GM23338 (cell line): ENCODE measurements around the gene SLC7A10. TPM values are rescaled to one million over a fixed set of nuclear protein-coding genes. Genes with fewer than 3 reads are reported as not detected.

Source experiments
- ATAC-seq: fragments of 200-7000 bp; cut with Tn5 transposase; 3 replicates; pipeline ENCODE4 v1.9.1; 2020
- DNase-seq: peaks from one replicate; pipeline ENCODE4 v3.0.0-alpha.2; 2015; ENCODE audit warnings: low spot score
- H2AFZ ChIP-seq: fragments of 200-600 bp; sonication (generic); 2 replicates; pipeline ENCODE4 v1.8.0; 2016; ENCODE audit warnings: antibody characterized with exemption, mild to moderate bottlenecking, moderate library complexity
- H3F3A ChIP-seq: fragments of 200-600 bp; sonication (generic); replicated peaks from 2 replicates; pipeline ENCODE4 v1.8.0; 2017; ENCODE audit warnings: antibody characterized with exemption, mixed run types, low read depth
- H3K27ac ChIP-seq: fragments of 200-600 bp; sonication (generic); 2 replicates; pipeline ENCODE4 v1.6.1; 2016; ENCODE audit warnings: low read depth
- H3K27me3 ChIP-seq: fragments of 200-600 bp; sonication (generic); 2 replicates; pipeline ENCODE4 v1.8.0; 2016; ENCODE audit warnings: mild to moderate bottlenecking, mixed run types, moderate library complexity; ENCODE audit not compliant: insufficient read depth
- H3K36me3 ChIP-seq: fragments of 200-600 bp; sonication (generic); 2 replicates; pipeline ENCODE4 v1.8.0; 2016; ENCODE audit warnings: mild to moderate bottlenecking; ENCODE audit not compliant: insufficient read depth
- H3K4me1 ChIP-seq: fragments of 200-600 bp; sonication (generic); 2 replicates; pipeline ENCODE4 v1.8.0; 2016; ENCODE audit warnings: mild to moderate bottlenecking, moderate library complexity; ENCODE audit not compliant: insufficient read depth
- H3K4me2 ChIP-seq: fragments of 200-600 bp; sonication (generic); 2 replicates; pipeline ENCODE4 v1.7.1; 2017; ENCODE audit warnings: mixed run types
- H3K4me3 ChIP-seq: fragments of 200-600 bp; sonication (generic); 2 replicates; pipeline ENCODE4 v1.6.1; 2016; ENCODE audit warnings: mixed run types
- H3K79me2 ChIP-seq: fragments of 200-600 bp; sonication (generic); replicated peaks from 2 replicates; pipeline ENCODE4 v1.8.0; 2017; ENCODE audit warnings: mild to moderate bottlenecking; ENCODE audit not compliant: insufficient read depth
- H3K9me2 ChIP-seq: fragments of 200-600 bp; sonication (generic); 2 replicates; pipeline ENCODE4 v1.8.0; 2017; ENCODE audit not compliant: insufficient read depth
- H4K20me1 ChIP-seq: fragments of 200-600 bp; sonication (generic); replicated peaks from 2 replicates; pipeline ENCODE4 v1.8.0; 2017; ENCODE audit warnings: mild to moderate bottlenecking; ENCODE audit not compliant: insufficient read depth
- H3K27ac Mint-ChIP-seq: 2 replicates; pipeline ENCODE4 v1.8.0; 2020; ENCODE audit warnings: inconsistent platforms, mild to moderate bottlenecking, moderate library complexity, mixed read lengths
- H3K27me3 Mint-ChIP-seq: 3 replicates; pipeline ENCODE4 v1.8.0; 2022; ENCODE audit warnings: low read depth, mild to moderate bottlenecking, moderate library complexity, mixed read lengths, inconsistent platforms; ENCODE audit not compliant: insufficient read depth, poor library complexity
- H3K36me3 Mint-ChIP-seq: 3 replicates; pipeline ENCODE4 v1.8.0; 2021; ENCODE audit warnings: low read depth, mild to moderate bottlenecking, inconsistent platforms, moderate library complexity, mixed read lengths
- H3K4me1 Mint-ChIP-seq: 3 replicates; pipeline ENCODE4 v1.8.0; 2020; ENCODE audit warnings: mild to moderate bottlenecking, inconsistent platforms, mixed read lengths
- H3K4me3 Mint-ChIP-seq: 3 replicates; pipeline ENCODE4 v1.8.0; 2021; ENCODE audit warnings: moderate library complexity, mild to moderate bottlenecking, inconsistent platforms, mixed read lengths
- H3K9me3 Mint-ChIP-seq: 3 replicates; pipeline ENCODE4 v1.8.0; 2020; ENCODE audit warnings: moderate library complexity, mild to moderate bottlenecking, inconsistent platforms, mixed read lengths
- CREB1 ChIP-seq: fragments of 250-450 bp; sonication (Bioruptor Pico); IDR thresholded peaks from 2 replicates; pipeline ENCODE4 v1.5.0; 2020; ENCODE audit warnings: low read depth, mild to moderate bottlenecking, moderate library complexity
- JUNB ChIP-seq: IDR thresholded peaks from one replicate; pipeline ENCODE4 v1.6.1; 2016; ENCODE audit warnings: antibody characterized with exemption; ENCODE audit not compliant: unreplicated experiment
- POLR2AphosphoS5 ChIP-seq: IDR thresholded peaks from 2 replicates; pipeline ENCODE4 v1.6.1; 2016; ENCODE audit warnings: antibody characterized with exemption, low read depth
- STAT1 ChIP-seq: IDR thresholded peaks from one replicate; pipeline ENCODE4 v1.6.1; 2016; ENCODE audit warnings: antibody characterized with exemption; ENCODE audit not compliant: unreplicated experiment
- polyA plus RNA-seq: library from polyadenylated mRNA; unstranded; fragments of >200 nt; fragmentation: Nextera tagmentation; extraction: Ambion mirVana; gene quantifications from 2 replicates; pipeline ENCODE4 v1.2.1, GENCODE V29; 2016
- total RNA-seq: library from RNA; depleted of rRNA; stranded (reverse); fragments of >200 nt; shearing (Covaris generic); gene quantifications from 2 replicates; pipeline ENCODE4 v1.2.3, GENCODE V29; 2014
- TF ChIP-seq, protein P1 (sequence below), 2 experiments: fragments of 200-600 bp in 1 of 2; sonication (generic) in 1 of 2; conservative IDR thresholded peaks; 2 replicates each; pipeline versions ENCODE4 v1.5.1 to v1.6.1; 2016 to 2017; ENCODE audit warnings: antibody characterized with exemption in 2 of 2, low read depth in 2 of 2, mild to moderate bottlenecking in 2 of 2, moderate library complexity in 1 of 2
- TF ChIP-seq, protein P2 (sequence below): IDR thresholded peaks from 2 replicates; pipeline ENCODE4 v1.6.1; 2016; ENCODE audit warnings: antibody characterized with exemption

Gene SLC7A10
- total and polyA plus RNA-seq, 2 experiments from 2014 or later = 3.3 to 6.3 TPM

DNA sequence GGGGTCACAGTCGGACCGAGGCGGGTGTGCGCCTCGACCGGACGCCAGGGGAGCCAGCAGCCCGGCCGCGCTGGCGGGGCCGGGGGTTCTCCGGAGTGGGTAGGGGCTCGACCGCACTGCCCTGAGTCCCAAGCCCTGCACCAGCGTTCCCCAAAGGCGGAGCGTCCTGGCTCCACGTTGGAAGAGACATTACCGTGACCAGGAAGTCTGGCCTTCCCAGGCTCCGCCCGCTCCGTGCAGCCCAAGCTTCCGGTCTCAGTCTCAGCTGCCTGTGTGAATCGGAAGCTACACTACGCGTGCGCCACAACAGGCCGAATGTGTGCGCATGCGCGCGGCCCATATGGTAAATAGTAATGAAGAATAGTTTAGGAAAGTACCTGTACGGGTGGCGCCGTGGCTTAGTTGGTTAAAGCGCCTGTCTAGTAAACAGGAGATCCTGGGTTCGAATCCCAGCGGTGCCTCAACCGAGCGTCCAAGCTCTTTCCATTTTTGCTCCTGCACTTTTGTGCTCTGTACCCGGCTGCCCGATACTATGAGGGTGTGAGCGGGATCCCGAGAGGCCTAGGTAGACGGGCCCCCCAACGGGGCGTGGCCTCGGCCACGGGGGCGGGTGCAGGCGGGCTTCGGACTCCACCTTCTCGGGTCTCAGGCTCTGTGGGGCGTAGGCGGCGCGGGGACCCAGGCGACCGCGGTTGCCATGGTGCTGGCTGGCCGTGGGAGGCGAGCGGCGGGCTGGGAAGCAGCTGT lies 48.8 kb downstream of the SLC7A10 start:
- H3K27me3 ChIP-seq = peaks cover 16% of the 10 kb centered on the region
- peaks cover 4% of the 10 kb centered on the region; the same call in 1 of the 2 replicates for H4K20me1 ChIP-seq
- H3K9me3 Mint-ChIP-seq = peaks cover 3% of the 10 kb centered on the region; the same call in 2 of the 3 replicates
- H3K79me2 ChIP-seq = no peaks in the 10 kb centered on the region; the same call in 1 of the 2 replicates
- peak; percentile 91 for ATAC-seq
- TF ChIP-seq, protein P1, sequence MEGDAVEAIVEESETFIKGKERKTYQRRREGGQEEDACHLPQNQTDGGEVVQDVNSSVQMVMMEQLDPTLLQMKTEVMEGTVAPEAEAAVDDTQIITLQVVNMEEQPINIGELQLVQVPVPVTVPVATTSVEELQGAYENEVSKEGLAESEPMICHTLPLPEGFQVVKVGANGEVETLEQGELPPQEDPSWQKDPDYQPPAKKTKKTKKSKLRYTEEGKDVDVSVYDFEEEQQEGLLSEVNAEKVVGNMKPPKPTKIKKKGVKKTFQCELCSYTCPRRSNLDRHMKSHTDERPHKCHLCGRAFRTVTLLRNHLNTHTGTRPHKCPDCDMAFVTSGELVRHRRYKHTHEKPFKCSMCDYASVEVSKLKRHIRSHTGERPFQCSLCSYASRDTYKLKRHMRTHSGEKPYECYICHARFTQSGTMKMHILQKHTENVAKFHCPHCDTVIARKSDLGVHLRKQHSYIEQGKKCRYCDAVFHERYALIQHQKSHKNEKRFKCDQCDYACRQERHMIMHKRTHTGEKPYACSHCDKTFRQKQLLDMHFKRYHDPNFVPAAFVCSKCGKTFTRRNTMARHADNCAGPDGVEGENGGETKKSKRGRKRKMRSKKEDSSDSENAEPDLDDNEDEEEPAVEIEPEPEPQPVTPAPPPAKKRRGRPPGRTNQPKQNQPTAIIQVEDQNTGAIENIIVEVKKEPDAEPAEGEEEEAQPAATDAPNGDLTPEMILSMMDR (conservative IDR thresholded peaks at IDR 0.05; ENCODE audit: low read depth in 2 of 2) = no peak
- TF ChIP-seq, protein P2, sequence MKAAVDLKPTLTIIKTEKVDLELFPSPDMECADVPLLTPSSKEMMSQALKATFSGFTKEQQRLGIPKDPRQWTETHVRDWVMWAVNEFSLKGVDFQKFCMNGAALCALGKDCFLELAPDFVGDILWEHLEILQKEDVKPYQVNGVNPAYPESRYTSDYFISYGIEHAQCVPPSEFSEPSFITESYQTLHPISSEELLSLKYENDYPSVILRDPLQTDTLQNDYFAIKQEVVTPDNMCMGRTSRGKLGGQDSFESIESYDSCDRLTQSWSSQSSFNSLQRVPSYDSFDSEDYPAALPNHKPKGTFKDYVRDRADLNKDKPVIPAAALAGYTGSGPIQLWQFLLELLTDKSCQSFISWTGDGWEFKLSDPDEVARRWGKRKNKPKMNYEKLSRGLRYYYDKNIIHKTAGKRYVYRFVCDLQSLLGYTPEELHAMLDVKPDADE = 0 out of 2 replicates have a peak, but pooled peaks have one; percentile 33
- peak; percentile 97 for TF ChIP-seq POLR2AphosphoS5
- TF ChIP-seq CREB1 (CRISPR knock-in tag) = 0 out of 2 replicates have a peak, but pooled peaks have one; percentile 24
- peaks cover 3% of the 10 kb centered on the region; the same call in 1 of the 3 replicates for H3K36me3 Mint-ChIP-seq
- peak overlapping the region; percentile 95 for H3K4me2 ChIP-seq
- H3K4me1 ChIP-seq = peaks cover 8% of the 10 kb centered on the region
- peak overlapping the region; percentile 91 for H3K27ac Mint-ChIP-seq
- H3K4me3 ChIP-seq = peak overlapping the region; percentile 87
- H3K27ac ChIP-seq = peak overlapping the region; percentile 76; the same call in 1 of the 2 replicates
- no peaks in the 10 kb centered on the region for H3K36me3 ChIP-seq
- H3K4me3 Mint-ChIP-seq = peak overlapping the region; percentile 86
- H3K9me2 ChIP-seq = no peaks in the 10 kb centered on the region
- peaks cover 5% of the 10 kb centered on the region; the same call in 1 of the 2 replicates for H3F3A ChIP-seq
- H2AFZ ChIP-seq = peak overlapping the region; percentile 88
- peaks cover 14% of the 10 kb centered on the region; the same call in 2 of the 3 replicates for H3K4me1 Mint-ChIP-seq
- DNase-seq = peak; percentile 97
- H3K27me3 Mint-ChIP-seq = peaks cover 19% of the 10 kb centered on the region

DNA sequence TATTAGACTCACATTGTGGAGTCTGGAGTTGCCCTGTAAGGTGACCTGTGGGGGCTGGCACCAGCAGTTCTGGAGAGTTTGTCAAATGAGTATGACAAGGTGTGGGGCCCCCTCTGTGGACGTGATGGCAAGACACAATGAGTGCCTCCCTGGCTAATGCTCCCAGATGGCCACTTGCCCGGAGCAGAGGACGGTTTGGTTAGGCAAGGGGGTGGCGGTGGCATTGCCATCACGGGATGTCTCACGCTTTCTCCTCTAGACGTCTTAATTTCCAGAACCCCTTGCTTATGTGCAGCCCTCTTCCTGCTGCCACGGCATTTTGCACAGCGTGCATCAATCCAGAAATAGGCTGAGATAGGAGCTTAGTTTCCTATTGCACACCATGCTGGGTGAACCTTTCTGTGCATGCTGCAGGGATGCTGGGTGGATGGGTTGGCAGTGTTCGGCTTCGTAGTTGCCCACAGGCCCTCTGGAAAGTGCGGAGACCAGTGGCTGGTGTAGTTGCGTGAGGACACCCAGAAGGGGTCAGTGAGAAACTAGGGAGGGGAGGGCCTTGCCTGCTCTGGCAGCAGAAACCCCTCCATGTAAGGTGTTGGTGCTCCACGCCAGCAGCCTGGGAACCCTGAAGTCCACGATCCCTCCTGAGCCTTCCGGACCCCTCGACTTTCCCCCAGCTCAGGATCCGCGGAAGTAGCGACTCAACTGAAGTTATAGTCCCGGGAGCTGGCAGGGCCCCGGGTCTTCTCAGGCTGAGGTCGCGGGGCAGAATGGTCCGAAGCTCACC lies 49.6 kb downstream of the SLC7A10 start:
- H3K4me3 ChIP-seq = peak overlapping the region; percentile 87
- H3F3A ChIP-seq = peaks cover 5% of the 10 kb centered on the region; the same call in 1 of the 2 replicates
- H3K36me3 Mint-ChIP-seq = peaks cover 3% of the 10 kb centered on the region; the same call in 1 of the 3 replicates
- peak overlapping the region; percentile 91 for H3K27ac Mint-ChIP-seq
- peak overlapping the region; percentile 88 for H2AFZ ChIP-seq
- peak overlapping the region; percentile 86 for H3K4me3 Mint-ChIP-seq
- H3K36me3 ChIP-seq = no peaks in the 10 kb centered on the region
- peaks cover 14% of the 10 kb centered on the region; the same call in 2 of the 3 replicates for H3K4me1 Mint-ChIP-seq
- H3K4me1 ChIP-seq = peaks cover 8% of the 10 kb centered on the region
- peak overlapping the region; percentile 76; the same call in 1 of the 2 replicates for H3K27ac ChIP-seq
- peaks cover 16% of the 10 kb centered on the region for H3K27me3 ChIP-seq
- peak overlapping the region; percentile 88 for H3K4me2 ChIP-seq
- peak; percentile 25 for ATAC-seq
- H3K9me3 Mint-ChIP-seq = peaks cover 3% of the 10 kb centered on the region; the same call in 2 of the 3 replicates
- H3K9me2 ChIP-seq = no peaks in the 10 kb centered on the region
- peaks cover 19% of the 10 kb centered on the region for H3K27me3 Mint-ChIP-seq
- DNase-seq = no peak
- no peaks in the 10 kb centered on the region; the same call in 1 of the 2 replicates for H3K79me2 ChIP-seq
- H4K20me1 ChIP-seq = peaks cover 4% of the 10 kb centered on the region; the same call in 1 of the 2 replicates
- TF ChIP-seq STAT1 (no peak), JUNB (no peak)
- TF ChIP-seq, protein P1 (conservative IDR thresholded peaks at IDR 0.05; ENCODE audit: low read depth in 2 of 2) = peak; percentile 8 to 31; a peak in 1 of 4 replicates
